ENCODE results near the gene NT5DC3. TPM values are rescaled to one million over a fixed set of nuclear protein-coding genes. Genes with fewer than 3 reads are reported as not detected.

The NT5DC3 gene
- total RNA-seq, 1 experiment from 2014 or later: 12.5 TPM

DNA sequence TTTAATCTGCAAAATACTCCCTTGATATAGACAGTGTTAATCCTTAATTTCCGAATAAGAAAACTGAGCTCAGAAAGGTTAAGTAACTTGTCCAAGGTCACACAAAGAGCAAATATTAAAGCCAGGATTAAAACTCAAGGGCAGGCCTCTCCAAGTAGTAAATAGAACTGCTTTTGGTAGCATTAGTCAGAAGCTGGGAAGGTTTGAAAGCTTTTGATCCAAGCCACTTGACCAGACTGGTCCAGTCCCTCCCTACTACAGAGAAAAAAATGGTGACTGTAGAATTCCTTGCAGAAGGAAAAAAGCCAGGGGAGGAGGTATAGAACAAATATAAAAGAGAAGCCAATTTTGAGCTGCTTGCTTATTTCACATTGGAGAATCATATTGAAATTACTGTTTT, 111.5 kb downstream of the NT5DC3 start:
- peaks cover 9% of the 10 kb centered on the region for H3K36me3 Mint-ChIP-seq
- H3K27ac Mint-ChIP-seq: no peak overlapping the region
- H3K4me3 Mint-ChIP-seq: no peak overlapping the region
- TF ChIP-seq, protein P1, sequence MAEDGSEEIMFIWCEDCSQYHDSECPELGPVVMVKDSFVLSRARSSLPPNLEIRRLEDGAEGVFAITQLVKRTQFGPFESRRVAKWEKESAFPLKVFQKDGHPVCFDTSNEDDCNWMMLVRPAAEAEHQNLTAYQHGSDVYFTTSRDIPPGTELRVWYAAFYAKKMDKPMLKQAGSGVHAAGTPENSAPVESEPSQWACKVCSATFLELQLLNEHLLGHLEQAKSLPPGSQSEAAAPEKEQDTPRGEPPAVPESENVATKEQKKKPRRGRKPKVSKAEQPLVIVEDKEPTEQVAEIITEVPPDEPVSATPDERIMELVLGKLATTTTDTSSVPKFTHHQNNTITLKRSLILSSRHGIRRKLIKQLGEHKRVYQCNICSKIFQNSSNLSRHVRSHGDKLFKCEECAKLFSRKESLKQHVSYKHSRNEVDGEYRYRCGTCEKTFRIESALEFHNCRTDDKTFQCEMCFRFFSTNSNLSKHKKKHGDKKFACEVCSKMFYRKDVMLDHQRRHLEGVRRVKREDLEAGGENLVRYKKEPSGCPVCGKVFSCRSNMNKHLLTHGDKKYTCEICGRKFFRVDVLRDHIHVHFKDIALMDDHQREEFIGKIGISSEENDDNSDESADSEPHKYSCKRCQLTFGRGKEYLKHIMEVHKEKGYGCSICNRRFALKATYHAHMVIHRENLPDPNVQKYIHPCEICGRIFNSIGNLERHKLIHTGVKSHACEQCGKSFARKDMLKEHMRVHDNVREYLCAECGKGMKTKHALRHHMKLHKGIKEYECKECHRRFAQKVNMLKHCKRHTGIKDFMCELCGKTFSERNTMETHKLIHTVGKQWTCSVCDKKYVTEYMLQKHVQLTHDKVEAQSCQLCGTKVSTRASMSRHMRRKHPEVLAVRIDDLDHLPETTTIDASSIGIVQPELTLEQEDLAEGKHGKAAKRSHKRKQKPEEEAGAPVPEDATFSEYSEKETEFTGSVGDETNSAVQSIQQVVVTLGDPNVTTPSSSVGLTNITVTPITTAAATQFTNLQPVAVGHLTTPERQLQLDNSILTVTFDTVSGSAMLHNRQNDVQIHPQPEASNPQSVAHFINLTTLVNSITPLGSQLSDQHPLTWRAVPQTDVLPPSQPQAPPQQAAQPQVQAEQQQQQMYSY (CRISPR knock-in tag; IDR thresholded peaks at IDR 0.05): no peak
- TF ChIP-seq SMAD3 (CRISPR knock-in tag; IDR thresholded peaks at IDR 0.05; ENCODE audit: borderline replicate concordance) (no peak), JAZF1 (CRISPR knock-in tag; IDR thresholded peaks at IDR 0.05) (no peak), RELA (CRISPR knock-in tag; IDR thresholded peaks at IDR 0.05; ENCODE audit: borderline replicate concordance) (no peak)
- TF ChIP-seq, protein P2, sequence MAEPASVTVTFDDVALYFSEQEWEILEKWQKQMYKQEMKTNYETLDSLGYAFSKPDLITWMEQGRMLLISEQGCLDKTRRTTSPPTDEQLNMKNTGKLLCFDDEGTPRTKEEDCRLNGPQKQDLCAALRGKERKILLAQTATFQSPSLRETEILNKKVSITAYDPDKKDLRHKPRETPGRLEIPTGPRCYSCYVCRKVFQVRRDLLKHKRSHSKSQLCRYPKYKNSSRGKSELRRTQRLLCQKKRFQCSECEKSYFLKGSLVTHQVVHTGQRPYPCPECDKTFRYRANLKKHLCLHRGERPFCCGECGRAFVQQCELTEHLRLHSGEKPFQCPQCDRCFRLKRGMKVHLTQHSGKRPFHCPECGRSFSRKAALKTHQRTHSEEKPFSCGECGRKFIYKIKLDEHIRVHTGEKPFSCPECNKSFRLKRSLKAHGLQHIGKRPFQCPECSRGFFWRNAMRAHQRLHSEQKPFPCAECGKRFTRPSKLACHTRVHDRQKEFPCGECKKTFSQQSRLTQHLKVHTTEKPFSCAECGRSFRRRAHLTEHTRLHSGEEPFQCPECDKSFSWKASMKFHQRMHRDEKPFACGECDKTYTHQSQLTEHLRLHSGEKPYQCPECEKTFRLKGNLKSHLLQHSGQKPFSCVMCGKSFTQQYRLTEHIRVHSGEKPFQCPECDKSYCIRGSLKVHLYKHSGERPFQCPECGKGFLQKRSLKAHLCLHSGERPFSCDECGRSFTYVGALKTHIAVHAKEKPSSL (CRISPR knock-in tag; conservative IDR thresholded peaks at IDR 0.05): no peak
- TF ChIP-seq, protein P3, sequence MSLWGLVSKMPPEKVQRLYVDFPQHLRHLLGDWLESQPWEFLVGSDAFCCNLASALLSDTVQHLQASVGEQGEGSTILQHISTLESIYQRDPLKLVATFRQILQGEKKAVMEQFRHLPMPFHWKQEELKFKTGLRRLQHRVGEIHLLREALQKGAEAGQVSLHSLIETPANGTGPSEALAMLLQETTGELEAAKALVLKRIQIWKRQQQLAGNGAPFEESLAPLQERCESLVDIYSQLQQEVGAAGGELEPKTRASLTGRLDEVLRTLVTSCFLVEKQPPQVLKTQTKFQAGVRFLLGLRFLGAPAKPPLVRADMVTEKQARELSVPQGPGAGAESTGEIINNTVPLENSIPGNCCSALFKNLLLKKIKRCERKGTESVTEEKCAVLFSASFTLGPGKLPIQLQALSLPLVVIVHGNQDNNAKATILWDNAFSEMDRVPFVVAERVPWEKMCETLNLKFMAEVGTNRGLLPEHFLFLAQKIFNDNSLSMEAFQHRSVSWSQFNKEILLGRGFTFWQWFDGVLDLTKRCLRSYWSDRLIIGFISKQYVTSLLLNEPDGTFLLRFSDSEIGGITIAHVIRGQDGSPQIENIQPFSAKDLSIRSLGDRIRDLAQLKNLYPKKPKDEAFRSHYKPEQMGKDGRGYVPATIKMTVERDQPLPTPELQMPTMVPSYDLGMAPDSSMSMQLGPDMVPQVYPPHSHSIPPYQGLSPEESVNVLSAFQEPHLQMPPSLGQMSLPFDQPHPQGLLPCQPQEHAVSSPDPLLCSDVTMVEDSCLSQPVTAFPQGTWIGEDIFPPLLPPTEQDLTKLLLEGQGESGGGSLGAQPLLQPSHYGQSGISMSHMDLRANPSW (CRISPR knock-in tag; conservative IDR thresholded peaks at IDR 0.05; ENCODE audit: low read depth): no peak
- H3K27me3 Mint-ChIP-seq (ENCODE audit: low read depth): peaks cover 2% of the 10 kb centered on the region
- DNase-seq (ENCODE audit: low spot score): no peak
- peaks cover 24% of the 10 kb centered on the region for H3K9me3 Mint-ChIP-seq
- ATAC-seq: no peak
- CTCF ChIA-PET: interaction anchor here (1.1 to 1.4 kb wide), 2 partner anchors 42 to 97 kb away, joined by 3 to 4 read pairs; no protein-coding TSS in a partner anchor
- POLR2A ChIA-PET: no interaction called here
- H3K4me1 Mint-ChIP-seq: no peaks in the 10 kb centered on the region

DNA sequence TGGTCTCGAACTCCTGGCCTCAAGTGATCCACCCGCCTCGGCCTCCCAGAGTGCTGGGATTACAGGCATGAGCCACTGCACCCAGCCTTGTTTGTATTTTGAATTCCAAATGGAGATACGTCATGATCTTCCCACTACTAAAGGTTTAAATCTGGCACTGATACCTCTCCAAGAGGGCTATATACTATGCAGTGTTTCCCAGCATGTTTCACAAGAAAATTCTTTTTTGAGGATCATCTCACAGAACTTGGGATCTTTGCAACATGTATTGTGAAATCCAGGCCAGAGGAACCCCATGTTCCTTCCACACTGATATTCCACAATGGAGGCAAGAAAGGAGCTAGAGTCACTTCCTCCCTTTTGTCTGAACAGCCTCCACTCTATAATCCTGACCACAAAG, 112.7 kb downstream of the NT5DC3 start:
- Mint-ChIP-seq H3K4me1 (no peaks in the 10 kb centered on the region), H3K4me3 (no peak overlapping the region), H3K27ac (no peak overlapping the region), H3K36me3 (peaks cover 9% of the 10 kb centered on the region), H3K27me3 (ENCODE audit: low read depth) (peaks cover 2% of the 10 kb centered on the region), H3K9me3 (peaks cover 22% of the 10 kb centered on the region)
- ATAC-seq (no peak), DNase-seq (ENCODE audit: low spot score) (no peak)
- ChIA-PET POLR2A (no interaction called here), CTCF (interaction anchor here (1.4 kb wide), 1 partner anchor 43 kb away, joined by 3 read pairs; no protein-coding TSS in a partner anchor)
- TF ChIP-seq, protein P4, sequence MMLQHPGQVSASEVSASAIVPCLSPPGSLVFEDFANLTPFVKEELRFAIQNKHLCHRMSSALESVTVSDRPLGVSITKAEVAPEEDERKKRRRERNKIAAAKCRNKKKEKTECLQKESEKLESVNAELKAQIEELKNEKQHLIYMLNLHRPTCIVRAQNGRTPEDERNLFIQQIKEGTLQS (CRISPR knock-in tag; conservative IDR thresholded peaks at IDR 0.05): no peak
- TF ChIP-seq ZNF671 (CRISPR knock-in tag; IDR thresholded peaks at IDR 0.05) (no peak), TP53 (CRISPR knock-in tag; IDR thresholded peaks at IDR 0.05) (no peak), NFATC4 (CRISPR knock-in tag; IDR thresholded peaks at IDR 0.05) (no peak), JUN (CRISPR knock-in tag; IDR thresholded peaks at IDR 0.05) (no peak), ZNF232 (CRISPR knock-in tag; IDR thresholded peaks at IDR 0.05) (no peak), ZNF396 (CRISPR knock-in tag; IDR thresholded peaks at IDR 0.05; ENCODE audit: borderline replicate concordance) (no peak)
- TF ChIP-seq, protein P5, sequence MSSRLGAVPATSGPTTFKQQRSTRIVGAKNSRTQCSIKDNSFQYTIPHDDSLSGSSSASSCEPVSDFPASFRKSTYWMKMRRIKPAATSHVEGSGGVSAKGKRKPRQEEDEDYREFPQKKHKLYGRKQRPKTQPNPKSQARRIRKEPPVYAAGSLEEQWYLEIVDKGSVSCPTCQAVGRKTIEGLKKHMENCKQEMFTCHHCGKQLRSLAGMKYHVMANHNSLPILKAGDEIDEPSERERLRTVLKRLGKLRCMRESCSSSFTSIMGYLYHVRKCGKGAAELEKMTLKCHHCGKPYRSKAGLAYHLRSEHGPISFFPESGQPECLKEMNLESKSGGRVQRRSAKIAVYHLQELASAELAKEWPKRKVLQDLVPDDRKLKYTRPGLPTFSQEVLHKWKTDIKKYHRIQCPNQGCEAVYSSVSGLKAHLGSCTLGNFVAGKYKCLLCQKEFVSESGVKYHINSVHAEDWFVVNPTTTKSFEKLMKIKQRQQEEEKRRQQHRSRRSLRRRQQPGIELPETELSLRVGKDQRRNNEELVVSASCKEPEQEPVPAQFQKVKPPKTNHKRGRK (CRISPR knock-in tag; IDR thresholded peaks at IDR 0.05; ENCODE audit: borderline replicate concordance): no peak
- TF ChIP-seq, protein P6, sequence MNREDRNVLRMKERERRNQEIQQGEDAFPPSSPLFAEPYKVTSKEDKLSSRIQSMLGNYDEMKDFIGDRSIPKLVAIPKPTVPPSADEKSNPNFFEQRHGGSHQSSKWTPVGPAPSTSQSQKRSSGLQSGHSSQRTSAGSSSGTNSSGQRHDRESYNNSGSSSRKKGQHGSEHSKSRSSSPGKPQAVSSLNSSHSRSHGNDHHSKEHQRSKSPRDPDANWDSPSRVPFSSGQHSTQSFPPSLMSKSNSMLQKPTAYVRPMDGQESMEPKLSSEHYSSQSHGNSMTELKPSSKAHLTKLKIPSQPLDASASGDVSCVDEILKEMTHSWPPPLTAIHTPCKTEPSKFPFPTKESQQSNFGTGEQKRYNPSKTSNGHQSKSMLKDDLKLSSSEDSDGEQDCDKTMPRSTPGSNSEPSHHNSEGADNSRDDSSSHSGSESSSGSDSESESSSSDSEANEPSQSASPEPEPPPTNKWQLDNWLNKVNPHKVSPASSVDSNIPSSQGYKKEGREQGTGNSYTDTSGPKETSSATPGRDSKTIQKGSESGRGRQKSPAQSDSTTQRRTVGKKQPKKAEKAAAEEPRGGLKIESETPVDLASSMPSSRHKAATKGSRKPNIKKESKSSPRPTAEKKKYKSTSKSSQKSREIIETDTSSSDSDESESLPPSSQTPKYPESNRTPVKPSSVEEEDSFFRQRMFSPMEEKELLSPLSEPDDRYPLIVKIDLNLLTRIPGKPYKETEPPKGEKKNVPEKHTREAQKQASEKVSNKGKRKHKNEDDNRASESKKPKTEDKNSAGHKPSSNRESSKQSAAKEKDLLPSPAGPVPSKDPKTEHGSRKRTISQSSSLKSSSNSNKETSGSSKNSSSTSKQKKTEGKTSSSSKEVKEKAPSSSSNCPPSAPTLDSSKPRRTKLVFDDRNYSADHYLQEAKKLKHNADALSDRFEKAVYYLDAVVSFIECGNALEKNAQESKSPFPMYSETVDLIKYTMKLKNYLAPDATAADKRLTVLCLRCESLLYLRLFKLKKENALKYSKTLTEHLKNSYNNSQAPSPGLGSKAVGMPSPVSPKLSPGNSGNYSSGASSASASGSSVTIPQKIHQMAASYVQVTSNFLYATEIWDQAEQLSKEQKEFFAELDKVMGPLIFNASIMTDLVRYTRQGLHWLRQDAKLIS (CRISPR knock-in tag; IDR thresholded peaks at IDR 0.05; ENCODE audit: borderline replicate concordance): no peak
- TF ChIP-seq, protein P7, sequence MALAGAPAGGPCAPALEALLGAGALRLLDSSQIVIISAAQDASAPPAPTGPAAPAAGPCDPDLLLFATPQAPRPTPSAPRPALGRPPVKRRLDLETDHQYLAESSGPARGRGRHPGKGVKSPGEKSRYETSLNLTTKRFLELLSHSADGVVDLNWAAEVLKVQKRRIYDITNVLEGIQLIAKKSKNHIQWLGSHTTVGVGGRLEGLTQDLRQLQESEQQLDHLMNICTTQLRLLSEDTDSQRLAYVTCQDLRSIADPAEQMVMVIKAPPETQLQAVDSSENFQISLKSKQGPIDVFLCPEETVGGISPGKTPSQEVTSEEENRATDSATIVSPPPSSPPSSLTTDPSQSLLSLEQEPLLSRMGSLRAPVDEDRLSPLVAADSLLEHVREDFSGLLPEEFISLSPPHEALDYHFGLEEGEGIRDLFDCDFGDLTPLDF (CRISPR knock-in tag; IDR thresholded peaks at IDR 0.05): no peak

Data from WTC11 (cell line).